Superior temporal gyrus (tissue), 1 donor: Measurements from ENCODE around the gene CFAP74.

ENCODE experiments used
- DNase-seq: peaks from one replicate; pipeline ENCODE4 v3.0.0-alpha.2; 2016; ENCODE audit errors: extremely low spot score

The CFAP74 gene

GRCh38 chr1:1874901-1875300 lies 128.7 kb downstream of the CFAP74 start:
- DNase-seq: no peak

- DNase-seq: no peak
These were observed 130.4 kb downstream of the CFAP74 start for GRCh38 chr1:1873186-1873585.

- no peak for DNase-seq
These were observed 131.1 kb downstream of the CFAP74 start for GRCh38 chr1:1872329-1872994.
